Activated CD4-positive, alpha-beta memory T cell treated with anti-CD3 and anti-CD28 coated beads, Interleukin-2, amount 10 ng/mL, durations not matched to agents 7 days and 5 days (primary cell): ENCODE data around the gene FBXW11. TPM values are rescaled to one million over a fixed set of nuclear protein-coding genes. Genes with fewer than 3 reads are reported as not detected.
"Not testable (repeated sequence)": the region's sequence is repeated elsewhere in the genome, so short reads cannot be mapped to it uniquely, and the experiment has no call there.

Source experiments
- CTCF ChIA-PET: fragments of 350-600 bp; sonication (Branson Sonifier 250); formaldehyde crosslinking; loops from one replicate; lab custom pipeline; 2021; ENCODE audit warnings: antibody characterized with exemption, inconsistent platforms; lab: Charles Lee
- POLR2A ChIA-PET: fragments of 350-600 bp; sonication (Branson Sonifier 250); formaldehyde crosslinking; loops from one replicate; lab custom pipeline; 2021; ENCODE audit warnings: antibody characterized with exemption; lab: Charles Lee
- DNase-seq: peaks from one replicate; pipeline ENCODE4 v3.0.0-alpha.2; 2020
- H3K27ac Mint-ChIP-seq: one replicate; pipeline ENCODE4 v1.8.0; 2021; ENCODE audit warnings: mild to moderate bottlenecking, mixed read lengths
- H3K27me3 Mint-ChIP-seq: one replicate; pipeline ENCODE4 v1.8.0; 2021; ENCODE audit warnings: mixed read lengths
- H3K36me3 Mint-ChIP-seq: one replicate; pipeline ENCODE4 v1.8.0; 2021; ENCODE audit warnings: low read depth, mixed read lengths
- H3K4me1 Mint-ChIP-seq: one replicate; pipeline ENCODE4 v1.8.0; 2021; ENCODE audit warnings: mixed read lengths
- H3K4me3 Mint-ChIP-seq: one replicate; pipeline ENCODE4 v1.8.0; 2021; ENCODE audit warnings: mild to moderate bottlenecking, mixed read lengths
- H3K9me3 Mint-ChIP-seq: one replicate; pipeline ENCODE4 v1.8.0; 2021; ENCODE audit warnings: mixed read lengths
- total RNA-seq, 2 experiments: library from RNA; stranded (reverse); gene quantifications; one replicate each; pipeline ENCODE4 v1.2.3, GENCODE V29; 2021

FBXW11 gene
- total RNA-seq, 2 experiments from 2014 or later = 37.4 to 38.8 TPM

DNA sequence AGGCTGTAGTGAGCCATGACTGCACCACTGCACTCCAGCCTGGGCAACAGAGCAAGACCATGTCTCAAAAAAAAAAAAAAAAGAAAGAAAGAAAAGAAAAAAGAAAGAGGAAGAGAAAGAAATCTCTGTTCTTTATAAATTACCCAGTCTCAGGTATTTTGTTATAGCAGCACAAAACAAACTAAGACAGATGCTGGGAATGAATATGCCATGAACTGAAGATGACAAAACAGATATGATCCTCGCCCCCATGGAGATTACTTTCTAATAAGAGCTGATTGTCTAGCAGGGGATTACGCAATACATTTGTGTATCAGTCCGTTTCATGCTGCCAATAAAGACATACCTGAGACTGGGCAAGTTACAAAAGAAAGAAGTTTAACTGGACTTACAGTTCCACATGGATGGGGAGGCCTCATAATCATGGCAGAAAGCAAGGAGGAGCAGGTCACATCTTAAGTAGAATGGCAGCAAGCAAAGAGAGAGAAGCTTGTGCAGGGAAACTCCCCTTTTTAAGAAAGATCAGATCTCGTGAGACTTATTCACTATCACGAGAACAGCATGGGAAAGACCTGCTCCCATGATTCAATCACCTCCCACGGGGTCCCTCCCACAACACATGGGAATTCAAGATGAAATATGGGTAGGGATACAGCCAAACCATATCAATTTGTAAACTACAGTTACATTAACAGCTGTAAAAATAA lies 29.0 kb downstream of the FBXW11 start:
- ChIA-PET CTCF (interaction anchor here (0.8 kb wide), 1 partner anchor 244 kb away, joined by 3 read pairs; no protein-coding TSS in a partner anchor), POLR2A (interaction anchor here (1.9 kb wide), 1 partner anchor 29 kb away, joined by 5 read pairs; the partner anchor contains the start of gene FBXW11)
- peaks cover 22% of the 10 kb centered on the region for H3K9me3 Mint-ChIP-seq
- peaks cover 10% of the 10 kb centered on the region for H3K4me1 Mint-ChIP-seq
- DNase-seq, H3K4me3 Mint-ChIP-seq, H3K27ac Mint-ChIP-seq, H3K27me3 Mint-ChIP-seq: not testable (repeated sequence)
- peaks cover 58% of the 10 kb centered on the region for H3K36me3 Mint-ChIP-seq

DNA sequence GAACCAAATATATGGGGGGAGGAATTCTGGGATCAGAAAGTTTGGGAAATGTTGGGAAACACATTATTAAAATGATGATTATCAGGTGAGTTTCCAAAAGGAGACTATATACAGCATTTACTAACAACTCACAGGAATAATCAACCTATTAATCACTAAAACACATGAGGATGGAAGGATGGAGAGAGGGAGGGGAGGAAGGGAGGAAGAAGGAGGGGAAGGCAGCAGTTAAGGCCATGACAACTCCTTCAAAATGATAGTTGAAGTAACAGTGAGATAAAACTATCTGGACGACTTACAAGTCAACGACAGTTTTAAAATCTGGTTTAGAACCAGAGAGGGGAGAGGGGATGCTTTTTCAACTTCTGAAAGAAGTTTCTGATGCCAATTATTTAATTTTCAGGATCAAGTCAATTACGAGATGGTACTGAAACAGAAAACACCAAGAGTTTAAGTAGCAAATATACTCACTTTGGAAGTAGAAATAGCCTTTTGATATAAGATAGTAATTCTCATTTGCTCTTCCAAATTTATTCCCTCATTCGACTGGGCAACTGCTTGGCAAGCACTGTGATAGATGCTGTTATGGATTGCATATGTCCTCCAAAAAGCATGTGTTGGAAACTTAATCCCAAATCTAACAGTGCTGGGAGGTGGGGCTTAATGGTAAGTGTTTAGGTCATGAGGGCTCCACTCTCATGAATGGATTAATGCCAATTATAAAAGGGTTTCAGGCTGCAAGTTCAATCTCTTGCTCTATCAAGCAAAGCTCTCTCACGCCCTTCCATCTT lies 30.4 kb downstream of the FBXW11 start:
- peaks cover 53% of the 10 kb centered on the region for H3K36me3 Mint-ChIP-seq
- peaks cover 14% of the 10 kb centered on the region for H3K9me3 Mint-ChIP-seq
- H3K27ac Mint-ChIP-seq = no peak overlapping the region
- no peak for DNase-seq
- no peaks in the 10 kb centered on the region for H3K27me3 Mint-ChIP-seq
- H3K4me1 Mint-ChIP-seq = peaks cover 10% of the 10 kb centered on the region
- ChIA-PET CTCF (no interaction called here), POLR2A (interaction anchor here (1.9 kb wide), 1 partner anchor 31 kb away, joined by 5 read pairs; the partner anchor contains the start of gene FBXW11)
- no peak overlapping the region for H3K4me3 Mint-ChIP-seq

DNA sequence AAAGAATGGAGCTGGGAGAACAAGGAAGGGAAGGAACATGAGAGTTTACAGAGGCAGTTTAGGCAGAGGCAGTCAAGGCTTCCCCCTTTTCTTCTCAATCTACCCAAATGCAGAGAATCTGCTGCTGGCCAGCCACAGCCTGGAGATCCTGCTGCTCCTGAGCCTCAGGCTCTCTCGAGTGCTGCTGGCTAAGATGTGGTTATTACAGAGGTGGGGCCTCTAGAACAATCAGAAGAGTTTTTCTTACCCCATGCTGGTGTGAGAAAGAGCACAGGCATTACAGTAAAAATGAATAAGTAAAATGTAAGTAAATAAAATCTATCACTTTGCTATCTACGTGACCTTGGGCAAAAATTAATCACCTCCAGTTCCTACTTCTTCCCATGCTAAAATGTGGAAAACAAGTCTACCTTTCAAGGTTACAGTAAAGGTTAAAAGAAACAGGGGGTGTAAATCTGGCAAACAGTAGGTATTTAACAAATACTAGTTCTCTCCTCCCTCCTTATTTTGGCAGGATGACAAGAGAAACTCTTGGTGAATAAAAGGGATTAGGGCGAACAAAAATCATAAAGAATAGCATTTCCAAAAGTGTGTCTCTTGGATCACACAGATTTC lies 31.1 kb downstream of the FBXW11 start:
- no peak for DNase-seq
- POLR2A ChIA-PET = no interaction called here
- peaks cover 10% of the 10 kb centered on the region for H3K4me1 Mint-ChIP-seq
- peaks cover 14% of the 10 kb centered on the region for H3K9me3 Mint-ChIP-seq
- CTCF ChIA-PET = no interaction called here
- H3K27ac Mint-ChIP-seq = no peak overlapping the region
- H3K27me3 Mint-ChIP-seq = no peaks in the 10 kb centered on the region
- H3K4me3 Mint-ChIP-seq = no peak overlapping the region
- H3K36me3 Mint-ChIP-seq = peaks cover 56% of the 10 kb centered on the region

DNA sequence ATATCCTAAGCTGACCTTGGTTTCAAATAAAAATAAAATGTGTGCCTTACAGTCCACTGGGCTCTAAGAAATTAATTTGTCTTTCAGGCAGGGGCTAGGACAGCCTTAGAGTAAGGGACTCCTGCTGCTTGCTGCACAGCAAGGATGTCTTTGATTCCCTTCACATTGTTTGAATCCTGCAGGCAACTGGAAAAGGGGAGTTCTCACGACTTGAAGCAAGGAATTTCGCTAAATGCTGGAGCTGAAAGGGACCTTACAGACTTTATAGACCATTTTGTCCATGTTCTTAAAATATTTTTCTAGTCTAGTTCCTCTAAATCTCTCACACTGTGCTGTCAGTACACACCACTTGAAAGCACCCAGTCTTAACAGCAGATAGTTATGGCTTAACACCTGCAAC lies 35.6 kb downstream of the FBXW11 start:
- Mint-ChIP-seq H3K4me3 (no peak overlapping the region), H3K4me1 (peaks cover 23% of the 10 kb centered on the region), H3K27ac (no peak overlapping the region), H3K27me3 (no peaks in the 10 kb centered on the region), H3K9me3 (peaks cover 9% of the 10 kb centered on the region), H3K36me3 (peaks cover 42% of the 10 kb centered on the region)
- ChIA-PET CTCF (interaction anchor here (0.8 kb wide), 1 partner anchor 35 kb away, joined by 5 read pairs; no protein-coding TSS in a partner anchor), POLR2A (no interaction called here)
- no peak for DNase-seq

DNA sequence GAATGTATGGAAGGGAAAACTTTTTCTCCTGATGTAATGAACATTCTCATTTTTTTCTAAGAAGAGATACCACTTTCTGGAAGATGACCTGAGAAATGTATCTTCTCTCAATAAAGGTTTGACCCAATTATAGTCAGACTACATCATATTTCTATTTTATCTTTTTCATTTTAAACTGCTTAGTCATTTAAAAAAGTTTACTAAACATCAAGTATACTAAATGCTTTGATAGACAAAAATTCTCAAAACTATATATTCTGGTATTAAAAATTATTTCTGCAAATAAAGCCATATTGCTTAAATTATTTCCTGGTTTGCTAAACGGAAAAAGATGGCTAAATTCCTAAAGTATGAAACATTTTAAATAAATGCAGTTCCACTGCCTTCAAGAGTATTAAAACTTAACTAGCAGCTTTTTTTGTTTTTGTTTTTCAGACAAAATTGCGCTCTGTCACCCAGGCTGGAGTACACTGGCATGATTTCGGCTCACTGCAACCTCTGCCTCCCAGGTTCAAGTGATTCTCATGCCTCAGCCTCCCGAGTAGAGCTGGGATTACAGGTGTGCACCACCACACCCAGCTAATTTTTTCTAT lies 37.1 kb downstream of the FBXW11 start:
- Mint-ChIP-seq H3K4me3 (no peak overlapping the region), H3K9me3 (peaks cover 9% of the 10 kb centered on the region), H3K36me3 (peaks cover 42% of the 10 kb centered on the region), H3K4me1 (peaks cover 22% of the 10 kb centered on the region), H3K27ac (no peak overlapping the region), H3K27me3 (no peaks in the 10 kb centered on the region)
- DNase-seq = no peak
- ChIA-PET POLR2A (no interaction called here), CTCF (no interaction called here)

DNA sequence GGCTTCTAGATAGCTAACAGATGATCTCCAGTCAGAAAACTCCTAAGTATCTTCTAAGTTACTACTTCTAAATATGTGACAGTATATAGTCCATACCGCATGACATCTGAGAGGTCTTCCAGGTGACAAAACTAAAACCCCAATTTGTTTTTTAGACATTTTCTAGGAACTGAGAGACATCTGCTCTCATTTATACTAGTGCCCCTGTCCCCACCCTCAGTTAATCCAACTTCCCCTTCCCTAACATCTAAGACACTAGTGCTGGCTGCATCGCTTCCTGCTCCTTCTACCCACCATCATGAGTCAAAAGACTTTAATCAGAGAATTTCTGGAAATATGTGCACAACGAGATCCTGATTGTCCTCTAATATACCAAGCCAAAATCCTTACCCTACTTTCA lies 37.9 kb downstream of the FBXW11 start:
- H3K36me3 Mint-ChIP-seq = peaks cover 42% of the 10 kb centered on the region
- peaks cover 9% of the 10 kb centered on the region for H3K9me3 Mint-ChIP-seq
- no peak overlapping the region for H3K27ac Mint-ChIP-seq
- no peak for DNase-seq
- ChIA-PET POLR2A (no interaction called here), CTCF (no interaction called here)
- H3K4me1 Mint-ChIP-seq = peaks cover 22% of the 10 kb centered on the region
- H3K4me3 Mint-ChIP-seq = no peak overlapping the region
- no peaks in the 10 kb centered on the region for H3K27me3 Mint-ChIP-seq

DNA sequence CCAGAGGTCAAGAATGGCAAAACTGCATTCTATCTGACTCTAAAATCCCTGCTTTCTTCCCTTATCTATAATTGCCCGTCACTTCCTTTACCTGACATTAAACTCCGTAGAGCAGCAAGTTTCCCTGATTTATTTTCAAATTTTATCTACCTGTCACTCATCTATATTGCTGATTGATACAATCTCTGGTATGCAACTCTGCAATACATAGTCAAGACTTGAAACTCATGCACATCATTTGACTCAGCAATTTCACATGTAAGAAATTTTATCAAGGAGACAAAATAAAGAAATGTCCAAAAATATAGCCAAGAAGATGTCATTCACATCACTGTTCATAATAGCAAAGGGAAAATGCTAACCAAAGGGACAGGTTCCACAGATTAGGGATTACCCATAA lies 39.5 kb downstream of the FBXW11 start:
- Mint-ChIP-seq H3K27ac (no peak overlapping the region), H3K4me3 (no peak overlapping the region), H3K4me1 (peaks cover 33% of the 10 kb centered on the region), H3K36me3 (peaks cover 37% of the 10 kb centered on the region), H3K27me3 (no peaks in the 10 kb centered on the region), H3K9me3 (peaks cover 7% of the 10 kb centered on the region)
- DNase-seq = no peak
- POLR2A ChIA-PET = interaction anchor here (0.5 kb wide), 1 partner anchor 96 kb away, joined by 3 read pairs; no protein-coding TSS in a partner anchor
- CTCF ChIA-PET = no interaction called here

DNA sequence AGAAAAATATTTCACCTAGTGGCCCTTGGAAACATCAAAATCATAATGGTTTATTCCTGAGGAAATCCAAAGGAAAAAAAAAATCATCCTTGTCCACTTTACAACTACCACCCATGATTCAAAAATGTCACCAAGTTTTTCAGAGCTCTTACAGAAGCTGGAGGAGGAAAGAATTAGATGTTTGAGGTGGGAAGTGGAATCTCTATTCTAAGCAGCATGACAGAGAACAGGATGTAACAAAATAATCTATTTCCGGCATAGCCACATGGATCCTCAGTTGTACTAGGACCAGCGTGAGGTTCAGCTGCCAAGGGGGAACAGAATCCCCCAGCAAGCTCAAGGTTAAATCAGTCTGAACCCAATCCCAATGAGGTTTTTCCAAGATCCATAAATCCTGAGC lies 40.2 kb downstream of the FBXW11 start:
- no peak for DNase-seq
- POLR2A ChIA-PET = interaction anchor here (0.5 to 0.7 kb wide), 2 partner anchors 40 to 97 kb away, joined by 3 read pairs; partner anchors contain the start of gene FBXW11
- no peaks in the 10 kb centered on the region for H3K27me3 Mint-ChIP-seq
- no peak overlapping the region for H3K4me3 Mint-ChIP-seq
- no peak overlapping the region for H3K27ac Mint-ChIP-seq
- CTCF ChIA-PET = no interaction called here
- peaks cover 7% of the 10 kb centered on the region for H3K9me3 Mint-ChIP-seq
- H3K36me3 Mint-ChIP-seq = peaks cover 35% of the 10 kb centered on the region
- H3K4me1 Mint-ChIP-seq = peaks cover 36% of the 10 kb centered on the region

DNA sequence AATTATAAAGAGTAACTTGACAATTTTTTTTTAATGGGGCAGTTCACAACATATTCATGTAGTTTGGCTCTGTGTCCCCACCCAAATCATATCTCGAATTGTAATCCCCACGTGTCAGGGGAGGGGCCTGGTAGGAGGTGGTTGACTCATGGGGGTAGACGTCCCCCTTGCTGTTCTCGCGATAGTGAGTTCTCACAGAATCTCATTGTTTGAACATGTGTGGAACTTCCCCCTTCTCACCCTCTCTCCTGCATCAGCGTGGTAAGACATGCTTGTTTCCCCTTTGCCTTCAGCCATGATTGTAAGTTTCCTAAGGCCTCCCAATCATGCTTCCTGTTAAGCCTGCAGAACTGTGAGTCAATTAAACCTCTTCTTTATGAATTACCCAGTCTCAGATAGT lies 40.7 kb downstream of the FBXW11 start:
- no peak for DNase-seq
- ChIA-PET CTCF (no interaction called here), POLR2A (interaction anchor here (0.7 kb wide), 1 partner anchor 41 kb away, joined by 3 read pairs; the partner anchor contains the start of gene FBXW11)
- Mint-ChIP-seq H3K27ac (no peak overlapping the region), H3K9me3 (peaks cover 7% of the 10 kb centered on the region), H3K36me3 (peaks cover 30% of the 10 kb centered on the region), H3K27me3 (no peaks in the 10 kb centered on the region), H3K4me1 (peaks cover 41% of the 10 kb centered on the region), H3K4me3 (no peak overlapping the region)

DNA sequence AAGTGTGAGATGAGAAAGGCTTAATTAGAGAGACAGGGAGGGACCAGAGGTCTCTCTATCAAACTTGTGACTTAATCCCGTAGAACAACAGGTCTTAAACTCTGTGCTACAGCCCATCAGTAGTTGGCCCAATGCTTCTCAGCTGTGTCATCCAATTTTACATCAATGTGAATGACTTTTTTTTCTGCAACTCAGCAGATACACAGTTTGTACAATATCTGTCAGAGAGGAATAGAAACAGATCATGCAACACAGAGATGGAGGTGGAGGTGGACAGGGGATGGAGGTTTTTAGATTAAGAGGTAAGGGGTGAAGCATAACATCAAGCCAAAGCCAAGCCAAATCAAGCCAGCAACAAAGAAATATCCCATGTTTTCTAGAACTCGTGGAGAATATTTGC lies 43.0 kb downstream of the FBXW11 start:
- POLR2A ChIA-PET = interaction anchor here (1.6 kb wide), 1 partner anchor 21 kb away, joined by 6 read pairs; no protein-coding TSS in a partner anchor
- DNase-seq = no peak
- no peaks in the 10 kb centered on the region for H3K27me3 Mint-ChIP-seq
- no peak overlapping the region for H3K27ac Mint-ChIP-seq
- CTCF ChIA-PET = interaction anchor here (0.9 kb wide), 1 partner anchor 18 kb away, joined by 3 read pairs; no protein-coding TSS in a partner anchor
- H3K36me3 Mint-ChIP-seq = peaks cover 18% of the 10 kb centered on the region
- H3K4me1 Mint-ChIP-seq = peaks cover 38% of the 10 kb centered on the region
- no peak overlapping the region for H3K4me3 Mint-ChIP-seq
- H3K9me3 Mint-ChIP-seq = peaks cover 4% of the 10 kb centered on the region

DNA sequence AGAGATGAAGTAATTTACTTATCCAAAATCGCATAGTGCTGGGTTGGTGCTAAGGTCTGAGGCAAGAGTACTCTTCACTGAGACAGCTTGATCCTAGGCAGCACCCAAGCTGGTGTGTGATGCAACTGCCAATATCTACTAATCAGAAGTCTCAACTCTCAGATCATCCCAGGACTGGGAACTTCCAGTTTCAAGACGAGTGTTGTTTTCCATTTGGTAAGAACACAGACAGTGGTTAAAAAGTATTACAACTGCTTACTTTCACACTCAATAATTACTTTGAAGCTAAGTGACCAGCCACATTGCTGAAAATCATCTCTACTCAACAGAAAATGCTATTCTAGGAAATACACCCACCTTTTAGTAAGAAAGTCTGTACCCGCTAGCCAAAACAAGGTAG lies 45.3 kb downstream of the FBXW11 start:
- peaks cover 9% of the 10 kb centered on the region for H3K36me3 Mint-ChIP-seq
- H3K4me3 Mint-ChIP-seq = no peak overlapping the region
- H3K4me1 Mint-ChIP-seq = peaks cover 43% of the 10 kb centered on the region
- DNase-seq = peak; percentile 17
- POLR2A ChIA-PET = interaction anchor here (1.2 to 1.6 kb wide), 2 partner anchors 44 to 46 kb away, joined by 4 to 8 read pairs; no protein-coding TSS in a partner anchor
- H3K27ac Mint-ChIP-seq = no peak overlapping the region
- CTCF ChIA-PET = interaction anchor here (1.8 kb wide), 1 partner anchor 45 kb away, joined by 4 read pairs; the partner anchor contains the start of gene FBXW11
- no peaks in the 10 kb centered on the region for H3K27me3 Mint-ChIP-seq
- H3K9me3 Mint-ChIP-seq = peaks cover under 1% of the 10 kb centered on the region

DNA sequence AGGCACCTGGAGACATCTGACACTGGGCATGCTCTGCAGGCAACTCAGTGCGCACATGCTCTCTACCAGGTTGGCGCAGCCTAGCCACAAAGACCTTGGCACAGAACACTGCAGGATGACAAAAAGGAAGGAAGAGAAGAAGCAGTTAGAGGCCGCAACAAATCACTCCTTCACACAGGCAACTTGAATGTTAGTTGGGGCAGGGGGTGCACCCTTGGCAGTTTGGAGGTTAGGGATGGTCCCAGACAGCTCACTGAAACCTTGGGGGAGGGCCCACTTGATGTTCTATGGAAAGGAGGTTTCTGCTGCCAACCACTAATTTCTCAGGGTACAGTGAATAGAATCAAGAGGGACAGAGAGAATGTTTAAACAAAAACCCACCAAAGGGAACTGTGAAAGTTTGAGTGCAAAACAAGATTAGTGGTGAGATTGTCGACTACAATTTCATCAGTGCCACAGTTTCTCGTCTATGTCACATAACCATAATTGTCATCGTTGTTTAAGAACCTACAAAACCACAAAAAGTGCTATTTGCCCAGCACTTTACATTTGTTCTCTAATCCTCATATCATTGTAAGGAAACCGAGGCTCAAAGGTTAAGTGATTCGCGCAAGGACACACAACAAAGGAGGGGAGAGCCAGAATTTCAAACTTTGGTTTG lies 48.7 kb downstream of the FBXW11 start:
- CTCF ChIA-PET = interaction anchor here (1.3 kb wide), 1 partner anchor 49 kb away, joined by 3 read pairs; the partner anchor contains the start of gene FBXW11
- H3K27ac Mint-ChIP-seq = peak overlapping the region; percentile 57
- POLR2A ChIA-PET = interaction anchor here (2.4 kb wide), 1 partner anchor 49 kb away, joined by 11 read pairs; the partner anchor contains the start of gene FBXW11
- no peaks in the 10 kb centered on the region for H3K9me3 Mint-ChIP-seq
- no peaks in the 10 kb centered on the region for H3K27me3 Mint-ChIP-seq
- peaks cover under 1% of the 10 kb centered on the region for H3K36me3 Mint-ChIP-seq
- peak; percentile 16 for DNase-seq
- H3K4me3 Mint-ChIP-seq = no peak overlapping the region
- peaks cover 33% of the 10 kb centered on the region for H3K4me1 Mint-ChIP-seq
